Measurements from ENCODE around the gene TBC1D22A. TPM values are rescaled to one million over a fixed set of nuclear protein-coding genes. Genes with fewer than 3 reads are reported as not detected.
"Not testable (repeated sequence)": the region's sequence is repeated elsewhere in the genome, so short reads cannot be mapped to it uniquely, and the experiment has no call there.

Gene TBC1D22A
- total RNA-seq, 2 experiments from 2014 or later = 33.2 to 34.9 TPM

- no peaks in the 10 kb centered on the region for H3K27me3 Mint-ChIP-seq
- no peaks in the 10 kb centered on the region for H3K9me3 Mint-ChIP-seq
- POLR2A ChIA-PET = interaction anchor here (3.7 kb wide), 1 partner anchor 14 kb away, joined by 32 read pairs; the partner anchor contains the start of gene TBC1D22A
- H3K36me3 Mint-ChIP-seq = no peaks in the 10 kb centered on the region
- DNase-seq = no peak
- CTCF ChIA-PET = interaction anchor here (2.3 to 3.6 kb wide), 3 partner anchors 17 to 27 kb away, joined by 6 to 28 read pairs (median 26); no protein-coding TSS in a partner anchor
- H3K27ac Mint-ChIP-seq = peak overlapping the region; percentile 87
- peak overlapping the region; percentile 63 for H3K4me3 Mint-ChIP-seq
- intact Hi-C loops (cut with micrococcal nuclease) = no loop called here
- H3K4me1 Mint-ChIP-seq (ENCODE audit: low read depth) = peaks cover 59% of the 10 kb centered on the region
These were observed 13.7 kb downstream of the TBC1D22A start for GRCh38 chr22:46775850-46776826.

- intact Hi-C loops (cut with micrococcal nuclease) = no loop called here
These were observed 14.6 kb downstream of the TBC1D22A start for GRCh38 chr22:46776876-46777608.

GRCh38 chr22:46777609-46777970, 15.1 kb downstream of the TBC1D22A start:
- Mint-ChIP-seq H3K4me3 (peak overlapping the region; percentile 22), H3K4me1 (ENCODE audit: low read depth) (peaks cover 55% of the 10 kb centered on the region), H3K27me3 (no peaks in the 10 kb centered on the region), H3K27ac (peak overlapping the region; percentile 87), H3K9me3 (no peaks in the 10 kb centered on the region), H3K36me3 (no peaks in the 10 kb centered on the region)
- peak; percentile 61 for DNase-seq
- CTCF ChIA-PET = interaction anchor here (0.9 to 1.3 kb wide), 4 partner anchors 16 to 26 kb away, joined by 3 to 7 read pairs (median 4); no protein-coding TSS in a partner anchor
- POLR2A ChIA-PET = no interaction called here
- intact Hi-C loops (cut with micrococcal nuclease) = no loop called here

More at GRCh38 chr22:46776876-46777608, 14.6 kb downstream of the TBC1D22A start:
- POLR2A ChIA-PET = no interaction called here
- no peak for DNase-seq
- CTCF ChIA-PET = interaction anchor here (1.3 kb wide), 1 partner anchor 18 kb away, joined by 7 read pairs; no protein-coding TSS in a partner anchor
- Mint-ChIP-seq H3K27me3 (no peaks in the 10 kb centered on the region), H3K4me3 (peak overlapping the region; percentile 22), H3K9me3 (no peaks in the 10 kb centered on the region), H3K27ac (peak overlapping the region; percentile 87), H3K36me3 (no peaks in the 10 kb centered on the region), H3K4me1 (ENCODE audit: low read depth) (peaks cover 56% of the 10 kb centered on the region)

- Mint-ChIP-seq H3K4me3 (no peak overlapping the region), H3K36me3 (peaks cover 4% of the 10 kb centered on the region), H3K27me3 (no peaks in the 10 kb centered on the region), H3K27ac (no peak overlapping the region), H3K4me1 (ENCODE audit: low read depth) (peaks cover 41% of the 10 kb centered on the region), H3K9me3 (no peaks in the 10 kb centered on the region)
- ChIA-PET POLR2A (no interaction called here), CTCF (no interaction called here)
- no peak for DNase-seq
- intact Hi-C loops (cut with micrococcal nuclease) = no loop called here
These were observed 16.6 kb downstream of the TBC1D22A start for GRCh38 chr22:46779023-46779422.

- no peak overlapping the region for H3K27ac Mint-ChIP-seq
- no peak overlapping the region for H3K4me3 Mint-ChIP-seq
- H3K4me1 Mint-ChIP-seq (ENCODE audit: low read depth) = peaks cover 35% of the 10 kb centered on the region
- H3K36me3 Mint-ChIP-seq = peaks cover 4% of the 10 kb centered on the region
- intact Hi-C loops (cut with micrococcal nuclease) = no loop called here
- H3K9me3 Mint-ChIP-seq = no peaks in the 10 kb centered on the region
- ChIA-PET POLR2A (no interaction called here), CTCF (interaction anchor here (1.1 to 1.5 kb wide), 5 partner anchors 10 to 24 kb away, joined by 3 to 6 read pairs (median 4); no protein-coding TSS in a partner anchor)
- no peak for DNase-seq
- H3K27me3 Mint-ChIP-seq = no peaks in the 10 kb centered on the region
These were observed 17.2 kb downstream of the TBC1D22A start for GRCh38 chr22:46779651-46780050.

GRCh38 chr22:46780453-46780852, 18.0 kb downstream of the TBC1D22A start:
- POLR2A ChIA-PET = no interaction called here
- Mint-ChIP-seq H3K36me3 (peaks cover 4% of the 10 kb centered on the region), H3K9me3 (no peaks in the 10 kb centered on the region), H3K4me1 (ENCODE audit: low read depth) (peaks cover 27% of the 10 kb centered on the region), H3K27me3 (no peaks in the 10 kb centered on the region), H3K27ac (no peak overlapping the region), H3K4me3 (no peak overlapping the region)
- no peak for DNase-seq
- CTCF ChIA-PET = interaction anchor here (1.1 to 1.9 kb wide), 6 partner anchors 10 to 24 kb away, joined by 3 to 6 read pairs (median 4); no protein-coding TSS in a partner anchor
- intact Hi-C loops (cut with micrococcal nuclease) = no loop called here

- intact Hi-C loops (cut with micrococcal nuclease) = no loop called here
- ChIA-PET CTCF (interaction anchor here (1.9 kb wide), 1 partner anchor 18 kb away, joined by 5 read pairs; no protein-coding TSS in a partner anchor), POLR2A (no interaction called here)
- Mint-ChIP-seq H3K4me1 (ENCODE audit: low read depth) (peaks cover 19% of the 10 kb centered on the region), H3K9me3 (no peaks in the 10 kb centered on the region), H3K27me3 (no peaks in the 10 kb centered on the region), H3K4me3 (no peak overlapping the region), H3K27ac (no peak overlapping the region), H3K36me3 (peaks cover 4% of the 10 kb centered on the region)
- no peak for DNase-seq
These were observed 18.8 kb downstream of the TBC1D22A start for GRCh38 chr22:46781291-46781690.

- H3K4me3 Mint-ChIP-seq; DNase-seq; H3K36me3 Mint-ChIP-seq; H3K9me3 Mint-ChIP-seq; H3K27me3 Mint-ChIP-seq; H3K27ac Mint-ChIP-seq; intact Hi-C loops (cut with micrococcal nuclease); POLR2A ChIA-PET: not testable (repeated sequence)
- CTCF ChIA-PET = interaction anchor here (1.8 to 1.9 kb wide), 2 partner anchors 17 to 21 kb away, joined by 5 to 7 read pairs; no protein-coding TSS in a partner anchor
- peaks cover 14% of the 10 kb centered on the region for H3K4me1 Mint-ChIP-seq (ENCODE audit: low read depth)
These were observed 19.8 kb downstream of the TBC1D22A start for GRCh38 chr22:46782200-46782599.

- Mint-ChIP-seq H3K36me3 (peaks cover 10% of the 10 kb centered on the region), H3K27me3 (no peaks in the 10 kb centered on the region), H3K4me3 (no peak overlapping the region), H3K9me3 (no peaks in the 10 kb centered on the region), H3K27ac (no peak overlapping the region), H3K4me1 (ENCODE audit: low read depth) (peaks cover 20% of the 10 kb centered on the region)
- no peak for DNase-seq
- POLR2A ChIA-PET = no interaction called here
- intact Hi-C loops (cut with micrococcal nuclease) = no loop called here
- CTCF ChIA-PET = interaction anchor here (0.6 to 1.8 kb wide), 4 partner anchors 19 to 221 kb away, joined by 3 to 7 read pairs (median 4); no protein-coding TSS in a partner anchor
These were observed 21.3 kb downstream of the TBC1D22A start for GRCh38 chr22:46783721-46784120.

GRCh38 chr22:46788441-46789172, 26.2 kb downstream of the TBC1D22A start:
- peaks cover 57% of the 10 kb centered on the region for H3K4me1 Mint-ChIP-seq (ENCODE audit: low read depth)
- peak overlapping the region; percentile 47 for H3K4me3 Mint-ChIP-seq
- ChIA-PET POLR2A (no interaction called here), CTCF (interaction anchor here (1.2 to 4.5 kb wide), 3 partner anchors 10 to 30 kb away, joined by 7 to 17 read pairs (median 7); no protein-coding TSS in a partner anchor)
- no peaks in the 10 kb centered on the region for H3K27me3 Mint-ChIP-seq
- no peaks in the 10 kb centered on the region for H3K9me3 Mint-ChIP-seq
- DNase-seq = peak; percentile 68
- peak overlapping the region; percentile 78 for H3K27ac Mint-ChIP-seq
- intact Hi-C loops (cut with micrococcal nuclease) = no loop called here
- peaks cover 8% of the 10 kb centered on the region for H3K36me3 Mint-ChIP-seq

GRCh38 chr22:46789992-46790391, 27.5 kb downstream of the TBC1D22A start:
- Mint-ChIP-seq H3K9me3 (no peaks in the 10 kb centered on the region), H3K27ac (peak overlapping the region; percentile 99), H3K27me3 (no peaks in the 10 kb centered on the region), H3K4me3 (no peak overlapping the region), H3K36me3 (peaks cover 13% of the 10 kb centered on the region), H3K4me1 (ENCODE audit: low read depth) (peaks cover 57% of the 10 kb centered on the region)
- CTCF ChIA-PET = interaction anchor here (1.9 to 6.2 kb wide), 2 partner anchors 14 to 226 kb away, joined by 6 to 55 read pairs; no protein-coding TSS in a partner anchor
- POLR2A ChIA-PET = interaction anchor here (1.0 to 2.1 kb wide), 2 partner anchors 28 to 31 kb away, joined by 3 to 10 read pairs; partner anchors contain the start of gene TBC1D22A
- DNase-seq = no peak
- intact Hi-C loops (cut with micrococcal nuclease) = loop anchor here (10.0 kb wide), 1 partner anchor 225 kb away; no protein-coding TSS in a partner anchor
